ENCODE measurements around the gene HLA-DPB1. TPM values are rescaled to one million over a fixed set of nuclear protein-coding genes. Genes with fewer than 3 reads are reported as not detected.

HLA-DPB1 gene
- total and polyA plus RNA-seq, 2 of the 4 experiments (the other 2 are of a cell fraction) = 7.7 to 10.7 TPM

DNA sequence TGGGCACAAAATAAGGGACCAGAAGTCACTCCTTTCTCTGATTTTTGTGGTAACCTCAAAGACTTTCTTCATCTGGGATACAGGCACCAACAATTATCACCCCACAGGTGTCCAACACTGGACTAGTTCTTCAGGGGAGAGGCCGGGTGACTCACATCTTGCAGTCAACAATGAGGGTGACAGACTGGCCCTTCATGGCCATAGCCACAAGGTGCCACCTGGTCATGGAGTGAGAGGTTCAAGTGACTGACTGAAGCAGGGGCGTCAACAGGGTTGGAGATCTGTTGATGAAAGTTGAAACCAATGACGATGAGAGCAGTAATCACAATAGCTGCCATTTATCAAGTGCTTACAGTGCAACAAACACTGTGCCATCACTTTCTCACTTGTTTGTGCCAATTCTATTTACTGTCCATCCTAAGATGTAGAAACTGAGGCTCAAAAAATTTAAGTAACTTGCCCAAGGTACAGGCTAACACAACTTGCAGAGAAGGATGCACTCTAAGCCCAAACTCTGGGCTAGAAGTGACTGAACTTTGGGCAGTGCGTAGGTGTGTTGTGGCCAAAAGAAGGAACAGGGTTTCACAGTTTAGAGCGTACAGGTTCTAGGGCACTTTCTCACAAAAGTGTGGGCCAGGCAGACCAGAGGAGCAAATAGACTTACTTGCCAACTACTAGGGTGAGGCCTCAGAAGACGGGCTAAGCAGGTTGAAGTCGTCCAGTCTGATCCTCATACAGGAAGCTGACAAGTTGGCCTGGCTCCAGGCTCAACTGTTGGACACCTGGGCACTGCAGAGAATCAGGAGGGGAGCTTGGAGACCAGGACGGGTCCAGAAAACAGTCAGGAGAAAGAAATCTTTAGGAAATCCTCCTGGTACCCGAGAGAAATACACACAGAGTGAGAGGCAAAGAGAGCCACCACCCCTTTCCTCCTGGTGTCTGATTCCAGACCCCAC is 30.4 kb downstream of the HLA-DPB1 start:
- no peak overlapping the region for H3K18ac ChIP-seq (ENCODE audit: low read depth, low read length)
- H3K4me3 ChIP-seq (ENCODE audit: insufficient read depth, low read depth, low read length) = no peak overlapping the region
- CTCF ChIA-PET = no interaction called here
- H3K9me3 ChIP-seq (ENCODE audit: control insufficient read depth, insufficient read depth, low read length) = no peaks in the 10 kb centered on the region
- H2BK5ac ChIP-seq (ENCODE audit: low read depth, low read length, poor library complexity, severe bottlenecking) = no peak overlapping the region
- DNase-seq (no peak), ATAC-seq (ENCODE audit: low read depth) (no peak)
- 47% methylated on average over 3 of the region's 9 CpGs; no CpG with 5 or more reads in 1 of the 2 experiments for WGBS, 2 experiments (ENCODE audit: extremely low coverage in 2 of 2, insufficient read length in 1 of 2)
- no peak overlapping the region for H3K56ac ChIP-seq (ENCODE audit: extremely low read depth, insufficient read depth, low read length)
- H2AFZ ChIP-seq (replicated peaks; ENCODE audit: low read length, poor library complexity) = no peak overlapping the region
- no peaks in the 10 kb centered on the region for H4K20me1 ChIP-seq (ENCODE audit: insufficient read depth, low read length)
- H3K79me1 ChIP-seq (ENCODE audit: low read depth in 1 of 2, low read length in 2 of 2) = no peaks in the 10 kb centered on the region
- no peak overlapping the region for H2BK20ac ChIP-seq (ENCODE audit: low read depth, low read length)
- no peaks in the 10 kb centered on the region for H3K9me1 ChIP-seq (ENCODE audit: insufficient read depth, low read length)
- no peak overlapping the region for H3K14ac ChIP-seq (replicated peaks; ENCODE audit: low read depth, low read length)
- H3K36me3 ChIP-seq (ENCODE audit: control insufficient read depth, insufficient read depth, low read length) = no peaks in the 10 kb centered on the region
- no peak overlapping the region for H2AK5ac ChIP-seq (ENCODE audit: low read depth, low read length)
- H2BK120ac ChIP-seq (ENCODE audit: low read depth, low read length) = no peak overlapping the region
- POLR2A ChIA-PET (ENCODE audit: unreplicated experiment) = no interaction called here
- intact Hi-C loops (cut with micrococcal nuclease) = no loop called here
- no peak overlapping the region for H4K91ac ChIP-seq (ENCODE audit: insufficient read depth, low read depth, low read length)
- no peak overlapping the region for H3K23ac ChIP-seq (ENCODE audit: low read depth, low read length)
- no peak overlapping the region for H2BK15ac ChIP-seq (ENCODE audit: low read depth, low read length)
- no peak overlapping the region for H4K5ac ChIP-seq (ENCODE audit: low read depth, low read length)
- H3K4me2 ChIP-seq (ENCODE audit: low read depth, low read length) = no peak overlapping the region
- no TSS peak for BruUV-seq (replicated peaks)
- no peak overlapping the region for H3K27ac ChIP-seq (ENCODE audit: insufficient read depth, low read length)
- H3K9ac ChIP-seq (ENCODE audit: low read depth, low read length) = no peak overlapping the region
- no peak overlapping the region for H2AK9ac ChIP-seq (replicated peaks; ENCODE audit: low read depth, low read length, poor library complexity)
- no peak overlapping the region for H3K4ac ChIP-seq (ENCODE audit: low read depth, low read length)
- in situ Hi-C loops (cut with MboI; ENCODE audit: low sequenced_read_pairs) = no loop called here
- dilution Hi-C loops (cut with HindIII; ENCODE audit: low sequenced_read_pairs, unreplicated experiment) = no loop called here
- H3K4me1 ChIP-seq (ENCODE audit: control insufficient read depth, insufficient read depth, low read length) = no peaks in the 10 kb centered on the region
- peaks cover 16% of the 10 kb centered on the region for H3K27me3 ChIP-seq (ENCODE audit: control insufficient read depth, insufficient read depth, low read length)
- H4K8ac ChIP-seq (ENCODE audit: low read depth in 2 of 2, low read length in 2 of 2) = no peak overlapping the region
- TF ChIP-seq CEBPB (IDR thresholded peaks at IDR 0.05; ENCODE audit: low read depth, low read length) (no peak), RAD21 (IDR thresholded peaks at IDR 0.05; ENCODE audit: low read length) (no peak), ELK1 (IDR thresholded peaks at IDR 0.05; ENCODE audit: borderline replicate concordance, low read depth, low read length) (no peak), CHD1 (IDR thresholded peaks at IDR 0.05; ENCODE audit: low read depth, low read length) (no peak), NFE2L2 (IDR thresholded peaks at IDR 0.05; ENCODE audit: low read depth, low read length) (no peak), MAFK (IDR thresholded peaks at IDR 0.05; ENCODE audit: low read depth, low read length) (no peak), MAZ (IDR thresholded peaks at IDR 0.05; ENCODE audit: borderline replicate concordance, low read depth, low read length) (no peak), MXI1 (IDR thresholded peaks at IDR 0.05; ENCODE audit: borderline replicate concordance, low read depth, low read length) (no peak), RCOR1 (IDR thresholded peaks at IDR 0.05; ENCODE audit: insufficient replicate concordance, low read length) (no peak), BHLHE40 (IDR thresholded peaks at IDR 0.05; ENCODE audit: low read depth, low read length) (no peak), POLR2A (IDR thresholded peaks at IDR 0.05; ENCODE audit: low read depth, low read length) (no peak), FOS (IDR thresholded peaks at IDR 0.05; ENCODE audit: low read depth, low read length) (no peak), CTCF (conservative IDR thresholded peaks at IDR 0.05; ENCODE audit: low read depth, low read length) (no peak), USF2 (IDR thresholded peaks at IDR 0.05; ENCODE audit: low read depth, low read length) (no peak), RFX5 (IDR thresholded peaks at IDR 0.05; ENCODE audit: low read depth, low read length) (no peak)

Measured in IMR-90 (cell line).